Astrocyte (in vitro differentiated cells and primary cell): ENCODE results near the gene COPS6. TPM values are rescaled to one million over a fixed set of nuclear protein-coding genes. Genes with fewer than 3 reads are reported as not detected.

ENCODE experiments used
- DNase-seq: peaks from one replicate; pipeline ENCODE4 v3.0.0-alpha.2; 2010; ENCODE audit warnings: low read depth
- FAIRE-seq: peaks from 2 replicates; lab custom pipeline; 2011; peaks lifted over from hg19 to GRCh38; lab: Jason Lieb, UNC
- H2AFZ ChIP-seq: 2 replicates; pipeline ENCODE4 v1.6.0; 2012; ENCODE audit warnings: low read depth, low read length, inconsistent platforms
- H3K27ac ChIP-seq: 2 replicates; pipeline ENCODE4 v1.5.1; 2011; ENCODE audit warnings: low read depth, low read length, inconsistent platforms
- H3K27me3 ChIP-seq: 2 replicates; pipeline ENCODE4 v1.6.0; 2011; ENCODE audit warnings: low read length, inconsistent platforms; ENCODE audit not compliant: insufficient read depth
- H3K36me3 ChIP-seq: 2 replicates; pipeline ENCODE4 v1.5.1; 2011; ENCODE audit warnings: low read length, inconsistent platforms; ENCODE audit not compliant: insufficient read depth
- H3K4me1 ChIP-seq: 2 replicates; pipeline ENCODE4 v1.5.1; 2011; ENCODE audit warnings: low read length, inconsistent platforms; ENCODE audit not compliant: insufficient read depth
- H3K4me2 ChIP-seq: 2 replicates; pipeline ENCODE4 v1.6.0; 2012; ENCODE audit warnings: low read length, inconsistent platforms
- H3K4me3 ChIP-seq: 2 replicates; pipeline ENCODE4 v1.5.1; 2011; ENCODE audit warnings: low read depth, mild to moderate bottlenecking, low read length, inconsistent platforms; ENCODE audit not compliant: insufficient read depth
- H3K79me2 ChIP-seq: 2 replicates; pipeline ENCODE4 v1.6.0; 2012; ENCODE audit warnings: mild to moderate bottlenecking, low read length, inconsistent platforms; ENCODE audit not compliant: insufficient read depth
- H3K9ac ChIP-seq: 2 replicates; pipeline ENCODE4 v1.6.0; 2012; ENCODE audit warnings: mild to moderate bottlenecking, low read length, inconsistent platforms
- H3K9me3 ChIP-seq: 2 replicates; pipeline ENCODE4 v1.5.1; 2012; ENCODE audit warnings: low read depth, mild to moderate bottlenecking, low read length, inconsistent platforms; ENCODE audit not compliant: insufficient read depth
- H4K20me1 ChIP-seq: 2 replicates; pipeline ENCODE4 v1.6.0; 2012; ENCODE audit warnings: low read length, inconsistent platforms; ENCODE audit not compliant: insufficient read depth
- H3K27ac Mint-ChIP-seq: one replicate; pipeline ENCODE4 v1.8.0; 2021; ENCODE audit warnings: mild to moderate bottlenecking, mixed read lengths; ENCODE audit not compliant: unreplicated experiment
- H3K27me3 Mint-ChIP-seq: one replicate; pipeline ENCODE4 v1.8.0; 2021; ENCODE audit warnings: low read depth, mixed read lengths; ENCODE audit not compliant: unreplicated experiment
- H3K36me3 Mint-ChIP-seq: one replicate; pipeline ENCODE4 v1.8.0; 2021; ENCODE audit warnings: low read depth, mixed read lengths; ENCODE audit not compliant: unreplicated experiment
- H3K4me1 Mint-ChIP-seq: one replicate; pipeline ENCODE4 v1.8.0; 2021; ENCODE audit warnings: low read depth, mixed read lengths; ENCODE audit not compliant: unreplicated experiment
- H3K4me3 Mint-ChIP-seq: one replicate; pipeline ENCODE4 v1.8.0; 2021; ENCODE audit warnings: mild to moderate bottlenecking, moderate library complexity, mixed read lengths; ENCODE audit not compliant: unreplicated experiment
- H3K9me3 Mint-ChIP-seq: one replicate; pipeline ENCODE4 v1.8.0; 2021; ENCODE audit warnings: mild to moderate bottlenecking, mixed read lengths; ENCODE audit not compliant: unreplicated experiment
- EZH2 ChIP-seq: IDR thresholded peaks from 2 replicates; pipeline ENCODE4 v1.6.1; 2012; ENCODE audit warnings: mild to moderate bottlenecking, low read length, inconsistent platforms; ENCODE audit not compliant: insufficient read depth
- total RNA-seq: library from RNA; stranded (reverse); gene quantifications from 2 replicates; pipeline ENCODE4 v1.2.1, GENCODE V29; 2021
- TF ChIP-seq, protein P1 (sequence below): IDR thresholded peaks from 2 replicates; pipeline ENCODE4 v1.5.1; 2011; ENCODE audit warnings: low read depth, mild to moderate bottlenecking, inconsistent platforms, low read length, moderate library complexity; ENCODE audit not compliant: insufficient read depth

COPS6 gene
- total RNA-seq, 1 donor from 2014 or later = 95.3 TPM

- Histone ChIP-seq H3K36me3 (no peaks in the 10 kb centered on the region), H3K4me2 (no peak overlapping the region), H3K4me3 (no peak overlapping the region), H2AFZ (no peak overlapping the region), H4K20me1 (peaks cover 4% of the 10 kb centered on the region), H3K27ac (no peak overlapping the region), H3K79me2 (peaks cover 26% of the 10 kb centered on the region), H3K4me1 (peaks cover 2% of the 10 kb centered on the region), H3K9me3 (no peaks in the 10 kb centered on the region), H3K27me3 (no peaks in the 10 kb centered on the region), H3K9ac (no peak overlapping the region)
- DNase-seq = no peak
- Mint-ChIP-seq H3K4me3 (no peak overlapping the region), H3K4me1 (no peaks in the 10 kb centered on the region), H3K27ac (peak overlapping the region; percentile 41), H3K27me3 (no peaks in the 10 kb centered on the region), H3K36me3 (no peaks in the 10 kb centered on the region), H3K9me3 (no peaks in the 10 kb centered on the region)
- TF ChIP-seq EZH2 = no peak
- TF ChIP-seq, protein P1, sequence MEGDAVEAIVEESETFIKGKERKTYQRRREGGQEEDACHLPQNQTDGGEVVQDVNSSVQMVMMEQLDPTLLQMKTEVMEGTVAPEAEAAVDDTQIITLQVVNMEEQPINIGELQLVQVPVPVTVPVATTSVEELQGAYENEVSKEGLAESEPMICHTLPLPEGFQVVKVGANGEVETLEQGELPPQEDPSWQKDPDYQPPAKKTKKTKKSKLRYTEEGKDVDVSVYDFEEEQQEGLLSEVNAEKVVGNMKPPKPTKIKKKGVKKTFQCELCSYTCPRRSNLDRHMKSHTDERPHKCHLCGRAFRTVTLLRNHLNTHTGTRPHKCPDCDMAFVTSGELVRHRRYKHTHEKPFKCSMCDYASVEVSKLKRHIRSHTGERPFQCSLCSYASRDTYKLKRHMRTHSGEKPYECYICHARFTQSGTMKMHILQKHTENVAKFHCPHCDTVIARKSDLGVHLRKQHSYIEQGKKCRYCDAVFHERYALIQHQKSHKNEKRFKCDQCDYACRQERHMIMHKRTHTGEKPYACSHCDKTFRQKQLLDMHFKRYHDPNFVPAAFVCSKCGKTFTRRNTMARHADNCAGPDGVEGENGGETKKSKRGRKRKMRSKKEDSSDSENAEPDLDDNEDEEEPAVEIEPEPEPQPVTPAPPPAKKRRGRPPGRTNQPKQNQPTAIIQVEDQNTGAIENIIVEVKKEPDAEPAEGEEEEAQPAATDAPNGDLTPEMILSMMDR = no peak
- no peak for FAIRE-seq
Measured at GRCh38 chr7:100051611-100052010, 37.2 kb upstream of the COPS6 start.

GRCh38 chr7:100053215-100053614, 35.6 kb upstream of the COPS6 start:
- H3K4me2 ChIP-seq = no peak overlapping the region
- Mint-ChIP-seq H3K4me3 (no peak overlapping the region), H3K27ac (no peak overlapping the region), H3K27me3 (no peaks in the 10 kb centered on the region), H3K4me1 (no peaks in the 10 kb centered on the region), H3K9me3 (peaks cover 2% of the 10 kb centered on the region), H3K36me3 (peaks cover 4% of the 10 kb centered on the region)
- no peak overlapping the region for H3K4me3 ChIP-seq
- peaks cover 26% of the 10 kb centered on the region for H3K79me2 ChIP-seq
- H3K4me1 ChIP-seq = peaks cover 2% of the 10 kb centered on the region
- H4K20me1 ChIP-seq = peaks cover 4% of the 10 kb centered on the region
- H3K9me3 ChIP-seq = no peaks in the 10 kb centered on the region
- H2AFZ ChIP-seq = no peak overlapping the region
- DNase-seq (peak; percentile 41), FAIRE-seq (no peak)
- H3K9ac ChIP-seq = no peak overlapping the region
- peaks cover 9% of the 10 kb centered on the region for H3K36me3 ChIP-seq
- TF ChIP-seq, protein P1 = peak; percentile 7
- no peak for TF ChIP-seq EZH2
- no peak overlapping the region for H3K27ac ChIP-seq
- H3K27me3 ChIP-seq = no peaks in the 10 kb centered on the region

- Histone ChIP-seq H4K20me1 (peaks cover 7% of the 10 kb centered on the region), H3K9me3 (no peaks in the 10 kb centered on the region), H3K27ac (no peak overlapping the region), H2AFZ (no peak overlapping the region), H3K4me1 (no peaks in the 10 kb centered on the region), H3K27me3 (no peaks in the 10 kb centered on the region), H3K4me3 (no peak overlapping the region), H3K79me2 (peaks cover 15% of the 10 kb centered on the region), H3K4me2 (no peak overlapping the region), H3K36me3 (peaks cover 10% of the 10 kb centered on the region), H3K9ac (no peak overlapping the region)
- DNase-seq (no peak), FAIRE-seq (no peak)
- Mint-ChIP-seq H3K4me3 (no peak overlapping the region), H3K36me3 (peaks cover 24% of the 10 kb centered on the region), H3K4me1 (no peaks in the 10 kb centered on the region), H3K27ac (no peak overlapping the region), H3K9me3 (peaks cover 2% of the 10 kb centered on the region), H3K27me3 (no peaks in the 10 kb centered on the region)
- TF ChIP-seq, protein P1 = no peak
- no peak for TF ChIP-seq EZH2
Measured at GRCh38 chr7:100057006-100057405, 31.8 kb upstream of the COPS6 start.
